Measurements from ENCODE around the gene TNS3.

The TNS3 gene

DNA sequence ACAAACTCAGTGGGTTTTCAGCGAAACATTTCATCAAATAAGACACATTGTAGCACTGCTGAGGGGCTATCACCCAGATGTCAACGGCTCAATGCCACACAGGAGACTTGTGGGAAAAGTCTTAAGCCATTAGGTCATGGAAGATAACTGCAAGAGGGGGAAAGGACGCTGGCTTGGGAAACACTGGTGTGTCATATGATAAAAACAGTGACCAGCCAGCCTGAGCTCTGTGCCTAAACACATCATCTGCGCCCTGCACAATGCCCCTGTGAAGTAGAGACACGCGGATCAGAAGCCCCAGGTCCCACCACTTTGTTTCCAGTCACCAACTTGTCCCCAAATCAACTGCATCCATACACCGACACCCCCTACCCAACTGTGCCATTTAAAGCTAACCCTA lies 116.7 kb downstream of the TNS3 start:
- no peak for DNase-seq

DNA sequence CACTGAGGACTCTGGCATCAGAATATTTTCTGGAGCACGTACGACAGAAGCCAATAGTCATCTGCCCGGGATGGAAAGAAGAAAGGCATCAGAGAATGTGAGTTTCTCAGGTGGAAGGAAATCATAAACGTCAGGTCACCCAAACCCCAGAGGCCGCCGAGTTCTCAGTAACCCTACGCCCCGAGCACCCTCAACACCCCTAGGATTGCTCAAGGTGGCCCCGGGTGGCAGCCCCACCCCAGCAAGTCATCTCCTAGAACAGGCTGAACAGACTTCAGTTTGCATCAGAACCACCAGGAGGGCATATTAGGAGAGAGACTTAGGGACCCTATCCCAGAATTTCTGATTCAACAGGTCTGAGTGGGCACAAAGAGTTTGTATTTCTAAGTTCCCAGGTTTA lies 117.6 kb downstream of the TNS3 start:
- DNase-seq = no peak

DNA sequence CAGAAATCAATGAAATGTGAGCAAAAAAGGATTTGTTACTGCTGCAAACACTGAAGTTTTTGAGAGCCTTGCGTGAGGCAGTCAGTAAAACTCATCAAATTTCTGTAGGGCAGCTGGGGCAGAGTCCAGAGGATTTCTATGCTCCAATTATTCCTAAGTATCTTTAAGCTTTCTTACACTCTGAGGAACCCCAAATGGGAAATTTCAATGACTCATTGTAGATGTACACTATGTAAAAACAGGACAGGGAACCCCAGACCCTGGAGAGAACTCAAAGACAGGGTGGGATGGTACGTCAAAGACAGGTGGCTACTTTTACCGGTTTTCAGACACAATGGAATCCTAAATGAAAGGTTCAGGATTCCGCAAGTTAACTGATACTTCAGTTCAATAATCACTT lies 120.2 kb downstream of the TNS3 start:
- no peak for DNase-seq

DNA sequence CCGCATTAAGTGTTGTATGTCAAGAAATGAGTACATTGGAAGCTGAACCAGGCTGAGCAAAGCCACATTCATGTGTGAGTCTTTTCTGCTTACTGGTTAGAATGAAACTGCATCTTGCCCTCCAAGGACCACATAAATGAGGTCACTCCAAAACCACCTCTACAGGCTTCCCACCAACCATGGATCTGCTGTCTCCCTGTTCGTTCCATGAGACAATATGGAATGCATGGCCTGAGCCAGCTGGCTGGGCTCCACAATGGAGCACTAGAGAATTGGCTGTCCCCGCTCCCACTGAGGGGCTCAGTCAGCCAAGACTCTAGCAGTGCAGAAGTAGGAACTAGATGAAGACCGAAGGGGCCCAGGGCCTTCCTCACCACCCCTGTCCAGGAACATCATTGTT lies 120.8 kb downstream of the TNS3 start:
- no peak for DNase-seq

DNA sequence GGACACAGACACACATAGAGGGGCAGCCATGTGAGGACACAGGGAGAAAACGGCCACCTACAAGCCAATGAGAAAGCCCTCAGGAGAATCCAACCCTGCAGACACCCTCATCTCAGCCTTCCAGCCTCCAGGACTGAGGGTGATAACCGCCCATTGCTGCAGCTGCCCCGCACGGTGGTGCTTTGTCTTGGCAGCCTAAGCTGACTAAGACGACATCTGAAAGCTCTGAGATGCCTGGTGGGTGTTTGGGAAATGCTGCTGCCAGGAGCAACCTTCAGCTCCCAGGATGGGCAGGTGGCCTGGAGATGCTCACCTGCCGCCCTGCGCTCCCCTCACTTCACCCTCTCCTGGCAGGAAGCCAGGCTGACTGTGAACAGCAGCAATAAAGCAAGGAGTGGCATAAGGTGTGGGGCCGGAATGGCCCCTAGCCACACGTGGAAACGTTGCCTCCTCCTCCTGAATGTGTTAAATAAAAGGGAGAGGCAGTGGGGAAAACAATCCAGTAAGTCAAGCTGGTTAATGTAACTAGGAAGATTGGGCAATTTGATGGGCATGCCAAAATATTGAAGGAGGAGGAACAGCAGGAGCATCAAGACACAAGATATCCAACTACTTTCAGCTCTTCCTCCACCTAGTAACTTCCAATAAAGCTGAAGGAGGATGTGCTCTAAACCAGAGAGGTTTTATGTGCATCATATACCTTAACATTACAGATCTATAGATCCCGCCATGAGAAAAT lies 121.5 kb downstream of the TNS3 start:
- DNase-seq = no peak

DNA sequence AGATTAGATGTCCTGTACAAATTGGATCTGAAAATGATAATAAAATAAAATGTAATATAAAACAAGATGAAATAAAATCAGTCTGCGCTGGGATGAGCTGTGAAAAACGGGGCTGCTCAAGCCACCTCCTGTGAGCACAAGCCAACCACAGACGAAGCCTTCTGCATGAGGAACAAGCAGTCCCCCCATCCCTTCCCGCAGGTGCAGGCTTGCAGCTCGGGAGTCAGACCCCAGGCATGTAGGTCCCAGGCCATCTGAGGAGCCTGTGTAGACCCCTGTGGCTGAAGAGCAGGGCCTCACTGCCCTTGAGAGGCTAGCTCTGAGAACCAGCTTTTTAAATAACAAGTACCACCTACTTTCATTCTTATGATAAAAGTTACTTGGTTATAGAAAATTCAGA lies 123.4 kb downstream of the TNS3 start:
- DNase-seq = no peak

DNA sequence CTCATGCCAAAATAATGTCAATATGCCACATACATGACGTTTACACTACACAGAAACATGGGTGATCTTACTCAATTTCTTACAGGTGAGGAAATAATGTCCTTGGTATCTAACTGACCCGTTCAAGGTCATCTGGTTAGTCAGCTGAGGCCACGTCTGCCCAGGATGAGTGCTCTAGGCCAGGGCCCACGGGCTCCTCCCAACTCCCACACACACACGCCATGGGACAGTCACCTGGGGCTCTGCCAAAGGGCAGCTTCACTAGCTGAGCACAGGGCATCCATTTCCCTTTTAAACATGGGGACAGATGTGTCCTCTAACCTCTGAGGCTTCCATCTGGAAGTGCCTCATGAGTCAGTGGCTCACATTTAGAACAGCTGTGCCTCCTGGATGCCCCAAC lies 123.9 kb downstream of the TNS3 start:
- DNase-seq = peak; percentile 82

DNA sequence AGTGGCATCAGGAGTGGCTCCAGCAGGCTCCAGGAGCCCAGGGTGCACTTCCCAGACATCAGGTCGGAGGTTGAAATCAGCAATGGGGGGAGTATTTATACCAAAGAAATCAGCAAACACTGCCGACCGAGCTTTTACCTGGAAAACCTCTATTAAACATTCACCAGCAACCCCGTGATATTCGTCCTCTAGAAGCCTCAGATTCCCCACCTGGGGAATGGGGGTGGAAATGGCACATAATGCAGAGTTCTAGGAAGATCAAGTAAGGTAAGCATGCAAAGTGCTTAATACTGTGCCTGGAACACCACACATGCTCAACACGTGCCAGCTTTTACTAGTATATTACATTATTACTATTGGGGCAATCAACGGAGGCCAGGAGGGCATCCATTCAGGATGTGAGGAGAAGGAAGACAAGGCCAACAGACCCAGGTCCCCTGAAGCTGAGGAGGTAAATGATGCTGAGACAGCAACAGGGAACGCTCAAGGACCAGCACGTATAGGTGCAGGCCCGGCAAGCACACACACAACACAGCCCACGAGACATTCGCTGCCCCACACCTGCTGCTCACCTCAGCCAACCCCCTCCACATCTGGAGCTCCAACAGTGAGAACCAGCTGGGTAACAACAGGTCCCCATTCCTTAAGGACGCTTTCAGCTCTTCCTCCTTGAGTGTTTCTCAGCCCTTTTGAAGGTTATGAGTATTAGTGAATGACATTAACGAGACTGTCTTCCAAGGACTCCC lies 125.5 kb downstream of the TNS3 start:
- no peak for DNase-seq

DNA sequence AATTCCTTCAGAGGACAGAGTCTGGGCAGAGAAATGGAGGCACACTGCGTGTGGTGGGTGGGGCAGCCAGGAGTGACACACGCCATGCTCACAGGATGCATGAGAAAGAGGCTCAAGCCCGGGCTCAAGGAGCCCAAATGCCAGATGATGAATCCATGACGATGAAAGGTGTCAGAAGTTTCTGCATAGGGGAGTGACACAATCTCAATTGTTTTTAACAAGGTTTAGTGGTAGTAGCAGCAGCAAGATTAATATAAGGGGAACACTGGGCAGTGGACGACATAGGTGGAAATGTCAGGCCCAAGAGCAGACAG lies 126.1 kb downstream of the TNS3 start:
- no peak for DNase-seq

DNA sequence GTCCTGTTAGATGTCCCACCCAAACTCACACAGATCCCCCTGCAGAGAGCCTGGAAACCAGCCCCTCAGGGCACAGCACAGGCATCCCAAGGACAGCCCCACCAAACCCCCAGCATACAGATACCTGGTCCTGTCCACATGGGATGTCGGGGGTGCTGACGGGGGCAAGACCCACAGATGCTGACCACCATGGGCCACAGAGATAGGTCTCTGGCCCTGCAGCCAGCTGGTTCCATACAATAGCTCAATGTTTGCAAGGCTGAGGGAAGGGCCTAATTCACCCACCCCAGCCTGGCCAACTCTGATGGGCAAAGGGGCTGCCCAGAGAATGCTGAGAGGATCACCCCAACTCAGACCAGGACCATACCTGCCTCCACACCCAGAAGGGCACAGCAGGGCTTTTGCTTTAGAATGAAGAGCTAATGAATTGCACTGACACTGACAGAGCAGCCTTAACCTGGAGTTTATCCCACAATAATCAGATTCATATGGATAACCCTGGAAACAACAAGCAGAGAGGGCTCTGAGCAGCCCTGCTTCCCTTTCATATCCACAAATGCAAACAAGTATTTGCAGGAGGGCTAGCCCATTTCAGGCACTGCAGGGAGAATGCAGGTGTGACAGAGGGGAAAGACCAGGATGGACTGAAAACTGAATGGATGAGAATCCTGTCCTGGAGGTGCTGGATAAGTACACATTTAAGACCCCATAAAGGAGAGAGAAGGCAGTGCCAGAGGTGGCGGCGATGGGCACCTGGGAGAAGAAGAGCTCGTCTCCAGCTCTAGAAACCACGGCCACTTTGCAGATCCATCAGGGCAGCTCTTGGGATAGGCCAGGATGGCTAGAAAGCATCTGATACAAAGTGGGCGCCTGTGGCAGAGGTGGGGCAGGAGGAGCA lies 126.7 kb downstream of the TNS3 start:
- no peak for DNase-seq

DNA sequence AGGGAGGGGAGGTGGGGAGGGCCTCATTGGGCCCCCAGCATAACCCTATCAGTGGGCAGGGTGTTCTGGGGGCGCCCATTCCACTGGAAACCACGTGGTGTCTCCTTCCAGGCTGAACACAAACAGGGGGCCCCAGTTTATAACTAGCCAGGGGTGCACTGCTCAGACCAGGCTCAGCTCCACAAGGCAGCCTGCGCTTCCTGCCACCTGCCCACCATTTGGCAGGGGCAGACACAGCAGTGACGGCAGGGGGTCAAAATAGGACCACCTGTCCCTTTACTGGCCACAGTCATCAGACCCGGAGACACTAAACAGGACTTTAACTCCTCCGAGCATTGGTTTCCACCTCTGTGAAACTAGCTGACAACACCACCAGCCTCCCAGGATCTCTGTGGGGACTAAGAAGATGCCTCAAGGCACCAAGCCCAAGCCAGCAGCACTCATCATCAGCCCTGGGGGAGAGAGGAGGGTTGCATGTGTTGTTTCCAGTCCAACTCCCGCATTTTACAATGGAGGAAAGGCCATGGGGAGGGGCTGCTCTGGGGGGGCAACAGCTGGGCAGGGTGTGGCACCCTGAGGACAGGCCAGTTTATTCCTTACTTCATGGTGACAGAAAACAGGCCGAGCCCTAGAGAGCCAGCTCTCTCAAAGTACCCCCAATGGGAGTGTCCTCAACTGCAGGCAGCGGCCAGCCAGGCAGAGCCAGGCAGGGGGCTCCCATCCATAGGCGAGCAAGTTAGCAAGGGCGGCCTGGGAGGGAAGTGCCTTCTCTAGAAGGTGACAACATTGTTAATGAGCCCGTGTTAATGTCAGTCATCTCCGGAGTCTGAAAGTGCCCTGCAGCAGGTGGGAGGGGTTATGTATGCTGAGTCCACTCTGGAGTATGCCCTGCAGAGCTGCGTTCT lies 127.6 kb downstream of the TNS3 start:
- DNase-seq = no peak

DNA sequence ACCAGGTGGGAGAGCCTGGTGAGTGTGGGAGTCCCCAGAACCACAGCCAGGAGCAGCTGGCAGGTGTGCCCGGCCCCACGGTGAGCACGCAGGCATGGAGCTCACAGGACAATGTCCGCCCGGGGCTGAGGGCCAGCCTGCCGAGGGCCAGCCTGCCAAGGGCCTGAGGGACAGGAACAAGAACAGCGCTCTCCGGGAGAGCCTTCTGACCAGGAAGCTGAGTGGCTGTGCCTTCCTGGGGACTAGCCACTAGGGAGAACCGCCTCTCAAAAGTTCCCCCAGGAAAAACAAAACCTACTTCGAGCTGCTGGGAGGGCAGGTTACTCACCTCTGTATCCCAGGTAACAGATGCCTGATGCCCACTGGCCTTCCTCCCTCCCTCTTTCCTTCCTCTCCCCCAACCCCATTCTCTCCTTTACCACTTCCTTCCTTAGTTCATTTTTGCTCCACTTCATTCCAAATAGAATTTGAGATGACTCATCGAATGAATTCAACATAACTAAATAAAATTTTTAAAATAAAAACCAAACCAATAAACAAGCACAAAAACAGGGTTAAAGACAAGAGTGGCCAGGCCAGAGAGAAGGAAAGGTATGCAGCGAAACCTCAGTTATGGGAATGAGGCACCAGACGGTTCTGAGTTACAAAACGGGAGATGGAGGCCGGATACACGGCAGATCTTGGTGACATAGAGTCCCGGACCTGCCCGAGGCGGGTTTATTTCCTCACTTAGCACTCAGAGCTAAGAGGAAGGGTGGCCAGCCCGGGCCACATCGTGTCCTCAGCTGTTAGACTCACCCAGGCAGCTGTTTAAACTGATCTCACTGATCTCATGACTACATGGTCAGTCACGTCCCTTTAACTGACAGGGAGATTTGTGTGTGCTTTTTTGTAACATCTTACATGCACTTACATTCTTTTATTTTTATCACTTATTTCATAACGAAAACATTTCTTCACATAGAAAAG lies 128.5 kb downstream of the TNS3 start:
- DNase-seq = no peak

DNA sequence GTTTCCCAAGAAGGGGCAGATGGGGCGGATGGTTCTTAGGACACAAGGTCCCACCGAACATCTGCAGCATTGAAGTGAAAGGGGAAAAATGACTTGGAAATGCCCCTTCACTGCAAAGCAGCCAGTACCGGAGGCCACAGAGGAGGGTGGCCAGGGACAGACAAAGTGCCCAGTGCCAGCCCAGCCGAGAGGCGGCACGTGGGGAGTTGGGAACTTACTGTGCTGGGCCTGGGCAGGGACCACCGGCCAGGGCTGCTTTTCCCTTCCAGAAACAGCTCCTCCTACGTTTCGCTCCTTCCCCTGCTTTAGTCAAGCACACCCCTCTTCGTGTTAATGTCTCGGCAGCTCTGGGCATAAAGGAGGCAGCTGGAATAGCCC lies 129.2 kb downstream of the TNS3 start:
- no peak for DNase-seq

DNA sequence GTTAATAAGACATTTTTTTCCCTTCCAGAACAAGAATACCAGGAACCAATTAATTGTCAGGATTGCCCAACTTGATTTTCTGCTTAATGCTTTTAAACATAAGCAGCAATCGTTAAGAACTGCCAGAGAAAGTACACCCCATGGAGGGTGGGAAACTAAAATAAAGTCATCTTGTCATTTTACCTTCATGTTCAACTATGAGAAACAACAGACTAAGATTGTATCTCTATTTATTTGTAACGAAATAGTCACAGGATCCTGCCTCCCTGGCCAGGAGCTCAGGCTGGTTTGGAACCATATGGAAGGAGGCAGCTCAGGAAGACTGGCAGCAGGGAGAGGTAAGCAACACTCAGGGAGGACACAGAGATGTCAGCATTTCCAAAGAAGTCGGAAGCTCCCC lies 129.6 kb downstream of the TNS3 start:
- DNase-seq = no peak

DNA sequence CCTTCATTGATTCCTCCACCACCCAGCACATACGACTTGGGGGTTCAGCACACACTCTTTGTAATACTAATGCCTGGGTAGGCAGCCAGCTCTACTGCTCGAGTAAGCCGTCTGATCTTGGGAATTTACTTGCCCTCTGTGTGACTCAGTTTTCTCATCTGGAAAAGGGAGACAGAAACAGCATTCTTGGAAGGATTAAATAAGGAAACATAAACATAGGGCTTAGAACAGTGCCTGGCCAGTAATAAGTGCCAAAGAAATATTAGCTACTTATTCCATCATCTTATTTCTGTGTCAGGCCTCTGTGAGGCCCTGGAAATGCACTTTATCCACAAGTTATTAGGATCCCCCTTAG lies 130.1 kb downstream of the TNS3 start:
- DNase-seq = no peak

DNA sequence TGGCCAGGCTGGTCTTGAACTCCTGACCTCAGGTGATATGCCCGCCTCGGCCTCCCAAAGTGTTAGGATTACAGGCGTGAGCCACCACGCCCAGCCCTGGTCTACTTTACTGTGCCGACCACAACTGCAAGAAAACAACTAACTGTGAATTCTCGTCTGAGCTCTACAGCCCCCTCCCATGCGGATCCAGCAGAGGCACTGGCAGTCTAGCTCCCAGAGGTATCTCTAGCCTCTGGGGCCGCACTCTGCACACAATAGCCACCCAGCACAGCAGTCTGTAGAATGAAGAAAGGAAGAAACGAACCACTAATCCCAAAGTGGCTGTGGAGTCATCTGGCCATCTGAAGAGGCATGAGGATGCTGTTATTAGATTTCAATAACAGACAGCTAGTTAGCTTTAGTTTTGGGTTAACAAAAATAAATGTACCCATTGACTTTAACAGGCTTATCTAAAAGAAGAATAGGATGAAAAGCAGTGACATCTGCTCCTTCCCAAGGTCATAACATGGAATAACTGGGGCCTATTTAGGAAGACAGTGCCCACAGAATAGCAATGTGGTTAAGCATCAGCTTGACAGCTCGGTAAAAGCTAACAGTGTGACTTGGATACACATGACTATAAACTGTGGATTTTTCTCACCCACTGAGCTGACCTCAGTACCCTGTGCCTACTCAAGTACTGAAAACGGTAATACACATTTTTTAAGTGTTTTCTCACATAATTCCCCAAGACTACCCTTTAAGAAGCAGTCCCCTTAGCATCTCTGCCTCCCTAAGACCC lies 131.9 kb downstream of the TNS3 start:
- DNase-seq = no peak

DNA sequence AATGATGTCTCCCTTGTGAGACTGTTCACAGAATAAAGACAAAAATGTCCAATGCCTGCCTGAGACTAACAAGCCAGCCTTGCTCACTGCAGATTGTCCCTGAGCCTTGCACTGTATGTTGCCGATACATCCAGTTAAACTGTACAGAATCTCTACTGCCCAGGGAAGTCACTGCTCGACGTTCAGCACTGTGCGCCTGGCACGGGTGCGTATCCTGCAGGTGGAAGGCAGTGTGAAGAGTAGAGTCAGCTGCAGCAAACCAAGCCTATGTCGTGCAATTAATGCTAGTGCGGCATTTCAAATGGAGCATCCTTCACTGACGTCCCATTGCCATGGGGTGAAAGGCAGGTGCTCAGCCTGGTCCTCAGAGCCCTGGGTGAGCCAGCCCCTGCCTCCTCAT lies 132.9 kb downstream of the TNS3 start:
- DNase-seq = no peak

DNA sequence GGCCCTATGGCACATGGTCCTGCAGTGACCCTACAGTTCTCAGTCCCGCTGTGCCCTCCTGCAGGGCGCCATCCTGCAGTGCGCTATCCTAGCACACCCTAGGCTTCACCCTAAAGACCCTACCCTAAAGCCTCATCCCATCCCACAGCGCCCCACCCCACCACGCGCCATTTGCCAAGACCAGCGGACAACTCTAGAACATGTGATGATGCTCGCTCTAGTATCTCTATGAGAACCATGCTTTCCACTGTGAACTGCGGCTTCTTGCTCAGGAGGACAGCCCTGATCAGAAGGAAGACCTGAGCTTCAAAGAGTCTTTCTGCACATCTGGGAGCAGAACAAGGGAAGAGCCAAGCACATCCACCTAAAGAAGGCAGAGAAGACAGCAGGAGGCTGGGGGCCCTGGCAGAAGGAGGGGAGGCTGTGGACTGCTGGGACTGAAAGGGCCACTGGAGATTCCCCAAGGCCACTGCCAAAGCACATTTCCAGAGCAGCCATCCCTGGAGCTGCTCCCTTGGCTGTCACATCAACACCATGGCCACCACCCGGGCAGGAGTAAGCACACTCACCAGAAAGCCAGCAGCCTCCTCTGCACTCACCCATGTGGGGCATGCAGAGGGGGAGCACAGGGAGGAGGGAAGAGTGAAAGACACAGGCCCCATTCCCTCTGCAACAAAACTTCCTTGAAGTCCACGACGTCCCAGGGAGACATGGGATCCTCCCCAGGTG lies 134.1 kb downstream of the TNS3 start:
- DNase-seq = no peak

DNA sequence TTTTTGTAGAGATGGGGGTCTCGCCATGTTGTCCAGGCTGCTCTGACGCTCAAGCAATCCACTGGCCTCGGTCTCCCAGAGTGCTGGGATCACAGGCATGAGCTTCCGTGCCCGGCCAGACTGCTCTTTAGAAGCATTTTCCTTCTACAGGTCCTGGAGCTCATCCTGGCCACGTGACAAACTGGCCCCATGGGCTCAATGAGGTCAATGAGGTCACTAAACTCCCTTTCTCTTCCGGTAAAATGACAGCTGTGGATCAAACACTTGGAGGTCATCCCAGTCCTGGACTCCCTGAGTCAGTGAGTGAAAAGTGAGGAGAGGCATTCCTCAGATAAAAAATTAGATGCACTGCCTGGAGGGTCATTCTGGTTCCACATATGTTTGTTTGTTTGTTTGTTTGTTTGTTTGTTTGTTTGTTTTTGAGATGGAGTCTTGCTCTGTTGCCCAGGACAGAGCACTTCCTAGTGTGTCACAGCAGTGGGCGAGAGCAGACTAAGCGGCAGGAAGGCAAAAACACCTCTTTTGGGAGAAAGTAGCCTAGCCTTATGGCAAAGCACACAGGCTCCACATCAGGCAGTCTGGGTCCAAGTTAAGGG lies 134.9 kb downstream of the TNS3 start:
- no peak for DNase-seq
